ENCODE measurements around the gene COL11A1.
"Not testable (repeated sequence)": the region's sequence is repeated elsewhere in the genome, so short reads cannot be mapped to it uniquely, and the experiment has no call there.

The COL11A1 gene

GRCh38 chr1:103108376-103109150 is at the start of gene COL11A1:
Gene COL11A1 (minus strand): TSS chr1:103108522. CDS start chr1:103108178, 344 bp downstream.
- no peak for DNase-seq (ENCODE audit: low spot score)

- DNase-seq (ENCODE audit: low spot score): no peak
Measured at GRCh38 chr1:103156966-103157365, 48.6 kb upstream of the COL11A1 start.

- DNase-seq (ENCODE audit: low spot score): no peak
Measured at GRCh38 chr1:103146166-103146565, 37.8 kb upstream of the COL11A1 start.

GRCh38 chr1:103145449-103145848 is 37.1 kb upstream of the COL11A1 start:
- no peak for DNase-seq (ENCODE audit: low spot score)

- no peak for DNase-seq (ENCODE audit: low spot score)
Measured at GRCh38 chr1:103144681-103145080, 36.4 kb upstream of the COL11A1 start.

- DNase-seq (ENCODE audit: low spot score): no peak
Measured at GRCh38 chr1:103142461-103142860, 34.1 kb upstream of the COL11A1 start.

GRCh38 chr1:103129796-103130195 is 21.5 kb upstream of the COL11A1 start:
- no peak for DNase-seq (ENCODE audit: low spot score)

GRCh38 chr1:103129255-103129654 is 20.9 kb upstream of the COL11A1 start:
- DNase-seq (ENCODE audit: low spot score): no peak

- DNase-seq (ENCODE audit: low spot score): not testable (repeated sequence)
Measured at GRCh38 chr1:103128256-103128655, 19.9 kb upstream of the COL11A1 start.

- no peak for DNase-seq (ENCODE audit: low spot score)
Measured at GRCh38 chr1:103125219-103125618, 16.9 kb upstream of the COL11A1 start.

- no peak for DNase-seq (ENCODE audit: low spot score)
Measured at GRCh38 chr1:103122983-103123720, 14.8 kb upstream of the COL11A1 start.

GRCh38 chr1:103120981-103121380 is 12.7 kb upstream of the COL11A1 start:
- no peak for DNase-seq (ENCODE audit: low spot score)

GRCh38 chr1:103112546-103112945 is 4.2 kb upstream of the COL11A1 start:
- no peak for DNase-seq (ENCODE audit: low spot score)

GRCh38 chr1:103111926-103112325 is 3.6 kb upstream of the COL11A1 start:
- no peak for DNase-seq (ENCODE audit: low spot score)

GRCh38 chr1:103110701-103111100 is 2.4 kb upstream of the COL11A1 start:
- DNase-seq (ENCODE audit: low spot score): no peak

- DNase-seq (ENCODE audit: low spot score): no peak
Measured at GRCh38 chr1:103109311-103109920, 1.1 kb upstream of the COL11A1 start.

GRCh38 chr1:103107741-103108375 is 464 bp downstream of the COL11A1 start:
- DNase-seq (ENCODE audit: low spot score): no peak

- no peak for DNase-seq (ENCODE audit: low spot score)
Measured at GRCh38 chr1:103106426-103107341, 1.6 kb downstream of the COL11A1 start.

- DNase-seq (ENCODE audit: low spot score): no peak
Measured at GRCh38 chr1:103101399-103101798, 6.9 kb downstream of the COL11A1 start.

GRCh38 chr1:103089221-103089620 is 19.1 kb downstream of the COL11A1 start:
- DNase-seq (ENCODE audit: low spot score): no peak

GRCh38 chr1:103087256-103087655 is 21.1 kb downstream of the COL11A1 start:
- no peak for DNase-seq (ENCODE audit: low spot score)

All from CD4-positive, alpha-beta T cell treated with Interleukin-2 at 100 ng/mL for 4 hours (primary cell).